ENCODE data around the gene SEC11A.
"Not testable (repeated sequence)": the region's sequence is repeated elsewhere in the genome, so short reads cannot be mapped to it uniquely, and the experiment has no call there.

Gene SEC11A

GRCh38 chr15:84737005-84737404, 21.1 kb upstream of the SEC11A start:
- no peak for DNase-seq (ENCODE audit: low spot score)

GRCh38 chr15:84736375-84736774, 20.4 kb upstream of the SEC11A start:
- no peak for DNase-seq (ENCODE audit: low spot score)

GRCh38 chr15:84735480-84736061, 19.6 kb upstream of the SEC11A start:
- peak; percentile 64 for DNase-seq (ENCODE audit: low spot score)

- DNase-seq (ENCODE audit: low spot score): peak; percentile 96
Observed at GRCh38 chr15:84734794-84735479, 19.0 kb upstream of the SEC11A start.

- no peak for DNase-seq (ENCODE audit: low spot score)
Observed at GRCh38 chr15:84731774-84732173, 15.8 kb upstream of the SEC11A start.

GRCh38 chr15:84727429-84727828, 11.5 kb upstream of the SEC11A start:
- DNase-seq (ENCODE audit: low spot score): no peak

- no peak for DNase-seq (ENCODE audit: low spot score)
Observed at GRCh38 chr15:84725001-84725491, 9.1 kb upstream of the SEC11A start.

- no peak for DNase-seq (ENCODE audit: low spot score)
Observed at GRCh38 chr15:84722628-84723027, 6.7 kb upstream of the SEC11A start.

GRCh38 chr15:84721371-84721770, 5.4 kb upstream of the SEC11A start:
- no peak for DNase-seq (ENCODE audit: low spot score)

- DNase-seq (ENCODE audit: low spot score): peak; percentile 25
Observed at GRCh38 chr15:84715441-84716035, 401 bp downstream of the SEC11A start.

- DNase-seq (ENCODE audit: low spot score): no peak
Observed at GRCh38 chr15:84714821-84715220, 1.1 kb downstream of the SEC11A start.

- DNase-seq (ENCODE audit: low spot score): no peak
Observed at GRCh38 chr15:84714372-84714771, 1.6 kb downstream of the SEC11A start.

- DNase-seq (ENCODE audit: low spot score): no peak
Observed at GRCh38 chr15:84703808-84704207, 12.1 kb downstream of the SEC11A start.

- peak; percentile 23 for DNase-seq (ENCODE audit: low spot score)
Observed at GRCh38 chr15:84702961-84703482, 12.9 kb downstream of the SEC11A start.

- no peak for DNase-seq (ENCODE audit: low spot score)
Observed at GRCh38 chr15:84699538-84700191, 16.3 kb downstream of the SEC11A start.

- no peak for DNase-seq (ENCODE audit: low spot score)
Observed at GRCh38 chr15:84697236-84697990, 18.5 kb downstream of the SEC11A start.

- no peak for DNase-seq (ENCODE audit: low spot score)
Observed at GRCh38 chr15:84696757-84697156, 19.2 kb downstream of the SEC11A start.

- DNase-seq (ENCODE audit: low spot score): no peak
Observed at GRCh38 chr15:84690342-84690741, 25.6 kb downstream of the SEC11A start.

- DNase-seq (ENCODE audit: low spot score): no peak
Observed at GRCh38 chr15:84689858-84690257, 26.1 kb downstream of the SEC11A start.

- not testable (repeated sequence) for DNase-seq (ENCODE audit: low spot score)
Observed at GRCh38 chr15:84686446-84686845, 29.5 kb downstream of the SEC11A start.

- DNase-seq (ENCODE audit: low spot score): peak; percentile 62
Observed at GRCh38 chr15:84685304-84685703, 30.6 kb downstream of the SEC11A start.

GRCh38 chr15:84684092-84684491, 31.8 kb downstream of the SEC11A start:
- DNase-seq (ENCODE audit: low spot score): peak; percentile 76

Data from kidney tubule cell (primary cell).